ENCODE results near the gene TCF20. TPM values are rescaled to one million over a fixed set of nuclear protein-coding genes. Genes with fewer than 3 reads are reported as not detected.

The TCF20 gene
- total RNA-seq, 2 donors from 2014 or later = 61.2 to 72.5 TPM

DNA sequence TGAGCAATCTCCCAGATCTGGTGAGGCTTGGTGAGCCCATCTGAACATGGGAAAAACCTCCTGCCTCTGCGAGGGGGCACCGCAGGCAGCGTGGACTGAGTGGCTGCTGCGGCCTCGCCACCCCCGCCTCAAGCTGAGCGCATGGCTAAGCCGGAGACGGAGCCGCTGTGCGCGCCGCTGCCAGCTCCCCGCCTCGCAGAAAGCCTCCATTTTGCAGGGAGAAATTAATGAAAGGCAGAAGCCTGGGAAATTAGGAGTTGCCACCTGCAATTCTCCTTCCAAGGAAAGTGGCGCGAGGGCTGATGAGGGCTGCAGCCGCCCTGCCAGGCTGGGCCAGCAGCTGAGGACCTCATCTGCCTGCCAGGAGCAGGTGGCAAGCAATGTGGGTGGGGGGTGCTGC, 35.6 kb upstream of the TCF20 start:
- Mint-ChIP-seq H3K4me3 (no peak overlapping the region), H3K4me1 (peaks cover 10% of the 10 kb centered on the region), H3K27ac (no peak overlapping the region), H3K36me3 (ENCODE audit: low read depth) (no peaks in the 10 kb centered on the region), H3K9me3 (no peaks in the 10 kb centered on the region), H3K27me3 (no peaks in the 10 kb centered on the region)
- no peak for ATAC-seq (replicated peaks)

GRCh38 chr22:42304324-42304790, 33.9 kb upstream of the TCF20 start:
- H3K4me3 Mint-ChIP-seq = no peak overlapping the region
- no peak overlapping the region for H3K27ac Mint-ChIP-seq

GRCh38 chr22:42303396-42304323, 33.2 kb upstream of the TCF20 start:
- no peaks in the 10 kb centered on the region for H3K27me3 Mint-ChIP-seq
- no peaks in the 10 kb centered on the region for H3K9me3 Mint-ChIP-seq
- H3K27ac Mint-ChIP-seq = peak overlapping the region; percentile 47
- no peak for ATAC-seq (replicated peaks)
- peaks cover 25% of the 10 kb centered on the region for H3K4me1 Mint-ChIP-seq
- H3K4me3 Mint-ChIP-seq = no peak overlapping the region
- H3K36me3 Mint-ChIP-seq (ENCODE audit: low read depth) = no peaks in the 10 kb centered on the region

More at GRCh38 chr22:42304324-42304790, 33.9 kb upstream of the TCF20 start:
- ATAC-seq (replicated peaks) = no peak
- Mint-ChIP-seq H3K9me3 (no peaks in the 10 kb centered on the region), H3K36me3 (ENCODE audit: low read depth) (no peaks in the 10 kb centered on the region), H3K4me1 (peaks cover 22% of the 10 kb centered on the region), H3K27me3 (no peaks in the 10 kb centered on the region)

DNA sequence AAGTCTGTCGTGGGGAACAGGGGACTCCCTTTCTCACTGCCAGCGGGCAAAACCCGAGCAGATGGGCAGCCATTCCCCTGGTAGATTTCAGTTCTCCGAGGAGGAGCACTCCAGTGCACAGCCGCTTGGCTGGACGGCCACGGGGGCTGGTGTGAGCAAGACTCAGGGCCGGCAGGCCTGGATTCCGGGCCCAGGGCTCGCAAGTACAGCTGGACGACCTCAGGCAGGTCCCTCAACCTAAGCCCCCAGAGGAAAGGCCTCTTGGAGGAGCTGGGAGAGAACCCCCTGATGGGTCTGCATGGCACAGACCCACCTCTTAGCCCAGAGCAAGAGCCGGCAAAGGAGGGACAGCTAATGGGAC, 31.3 kb upstream of the TCF20 start:
- H3K4me1 Mint-ChIP-seq = peaks cover 29% of the 10 kb centered on the region

GRCh38 chr22:42301077-42301741, 30.8 kb upstream of the TCF20 start:
- peak overlapping the region; percentile 62 for H3K4me3 Mint-ChIP-seq
- no peak for ATAC-seq (replicated peaks)
- peaks cover 29% of the 10 kb centered on the region for H3K4me1 Mint-ChIP-seq
- H3K36me3 Mint-ChIP-seq (ENCODE audit: low read depth) = no peaks in the 10 kb centered on the region
- H3K9me3 Mint-ChIP-seq = no peaks in the 10 kb centered on the region
- H3K27ac Mint-ChIP-seq = peak overlapping the region; percentile 60
- H3K27me3 Mint-ChIP-seq = no peaks in the 10 kb centered on the region

More for the DNA sequence above, 31.3 kb upstream of the TCF20 start:
- no peaks in the 10 kb centered on the region for H3K36me3 Mint-ChIP-seq (ENCODE audit: low read depth)
- H3K4me3 Mint-ChIP-seq = no peak overlapping the region
- no peak overlapping the region for H3K27ac Mint-ChIP-seq
- no peaks in the 10 kb centered on the region for H3K27me3 Mint-ChIP-seq
- no peaks in the 10 kb centered on the region for H3K9me3 Mint-ChIP-seq
- no peak for ATAC-seq (replicated peaks)

- Mint-ChIP-seq H3K4me3 (peak overlapping the region; percentile 62), H3K27ac (peak overlapping the region; percentile 60), H3K36me3 (ENCODE audit: low read depth) (no peaks in the 10 kb centered on the region), H3K27me3 (no peaks in the 10 kb centered on the region), H3K4me1 (peaks cover 29% of the 10 kb centered on the region), H3K9me3 (no peaks in the 10 kb centered on the region)
- peak; percentile 90 for ATAC-seq (replicated peaks)
Measured at GRCh38 chr22:42300259-42301076, 30.0 kb upstream of the TCF20 start.

GRCh38 chr22:42299586-42300258, 29.3 kb upstream of the TCF20 start:
- ATAC-seq (replicated peaks) = no peak
- Mint-ChIP-seq H3K36me3 (ENCODE audit: low read depth) (no peaks in the 10 kb centered on the region), H3K4me3 (peak overlapping the region; percentile 62), H3K27me3 (no peaks in the 10 kb centered on the region), H3K9me3 (no peaks in the 10 kb centered on the region), H3K27ac (peak overlapping the region; percentile 60), H3K4me1 (peaks cover 29% of the 10 kb centered on the region)

DNA sequence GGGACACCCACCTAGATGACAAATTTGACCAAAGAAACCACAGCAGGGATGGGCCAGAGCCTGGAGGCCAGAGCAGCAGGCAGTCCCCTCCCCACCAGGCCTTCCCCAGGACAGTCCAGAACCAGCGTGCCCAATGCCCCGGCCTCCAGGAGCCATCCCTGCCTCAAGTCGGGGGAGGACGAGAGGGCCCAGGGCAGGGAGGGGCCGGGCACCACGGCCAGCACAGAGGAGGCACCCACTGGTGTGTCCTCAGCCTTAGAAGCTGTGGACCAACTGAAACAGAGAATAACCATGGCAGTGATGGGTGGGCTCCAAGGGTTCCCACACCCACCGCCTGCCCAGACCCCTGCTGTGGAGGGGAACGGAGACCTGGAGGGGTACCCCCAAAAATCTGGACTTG, 28.3 kb upstream of the TCF20 start:
- H3K27me3 Mint-ChIP-seq = no peaks in the 10 kb centered on the region
- no peak overlapping the region for H3K27ac Mint-ChIP-seq
- H3K9me3 Mint-ChIP-seq = no peaks in the 10 kb centered on the region
- H3K36me3 Mint-ChIP-seq (ENCODE audit: low read depth) = no peaks in the 10 kb centered on the region
- peak overlapping the region; percentile 62 for H3K4me3 Mint-ChIP-seq
- no peak for ATAC-seq (replicated peaks)
- H3K4me1 Mint-ChIP-seq = peaks cover 28% of the 10 kb centered on the region

DNA sequence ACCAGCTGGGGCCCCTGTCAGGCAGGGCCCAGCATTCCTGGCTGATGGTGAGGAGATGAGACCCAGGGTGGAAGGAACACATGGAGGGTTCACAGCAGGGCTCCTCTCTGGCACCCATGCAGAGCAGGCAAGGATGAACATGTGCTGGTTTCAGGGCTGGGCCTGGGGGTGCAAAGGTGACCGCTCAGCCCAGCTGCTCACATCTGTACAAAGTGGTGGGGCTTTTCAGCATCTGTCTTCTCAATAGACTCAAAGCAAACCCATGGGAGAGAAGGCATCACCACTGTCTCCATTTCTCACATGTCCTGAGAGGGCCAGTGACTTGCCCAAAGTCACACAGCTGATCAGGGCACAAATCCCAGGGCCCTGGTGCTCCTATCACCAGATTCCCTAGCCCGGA, 27.3 kb upstream of the TCF20 start:
- Mint-ChIP-seq H3K27ac (peak overlapping the region; percentile 52), H3K4me3 (no peak overlapping the region), H3K36me3 (ENCODE audit: low read depth) (no peaks in the 10 kb centered on the region), H3K27me3 (no peaks in the 10 kb centered on the region), H3K4me1 (peaks cover 28% of the 10 kb centered on the region), H3K9me3 (no peaks in the 10 kb centered on the region)
- ATAC-seq (replicated peaks) = no peak

DNA sequence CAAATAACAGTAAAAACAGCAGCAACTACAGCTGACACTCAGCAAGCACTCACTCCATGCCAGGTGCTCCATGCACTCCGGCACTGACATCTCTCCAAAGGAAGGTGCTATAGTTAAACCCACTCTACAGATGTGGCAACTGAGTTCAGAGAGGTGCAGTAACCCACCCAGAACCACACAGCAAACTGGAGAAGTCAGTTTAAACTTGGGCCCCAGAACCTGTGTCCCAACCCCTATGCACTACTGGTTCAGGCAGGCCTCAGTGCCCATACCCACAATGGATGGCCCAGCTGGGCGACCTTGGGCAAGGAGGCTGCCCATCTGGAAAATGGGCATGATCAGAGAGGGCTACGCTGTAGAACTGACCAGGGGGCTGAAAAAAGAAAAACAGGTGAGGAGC, 26.4 kb upstream of the TCF20 start:
- no peak for ATAC-seq (replicated peaks)
- H3K4me3 Mint-ChIP-seq = no peak overlapping the region
- H3K36me3 Mint-ChIP-seq (ENCODE audit: low read depth) = no peaks in the 10 kb centered on the region
- H3K9me3 Mint-ChIP-seq = no peaks in the 10 kb centered on the region
- peaks cover 28% of the 10 kb centered on the region for H3K4me1 Mint-ChIP-seq
- H3K27me3 Mint-ChIP-seq = no peaks in the 10 kb centered on the region
- H3K27ac Mint-ChIP-seq = no peak overlapping the region

DNA sequence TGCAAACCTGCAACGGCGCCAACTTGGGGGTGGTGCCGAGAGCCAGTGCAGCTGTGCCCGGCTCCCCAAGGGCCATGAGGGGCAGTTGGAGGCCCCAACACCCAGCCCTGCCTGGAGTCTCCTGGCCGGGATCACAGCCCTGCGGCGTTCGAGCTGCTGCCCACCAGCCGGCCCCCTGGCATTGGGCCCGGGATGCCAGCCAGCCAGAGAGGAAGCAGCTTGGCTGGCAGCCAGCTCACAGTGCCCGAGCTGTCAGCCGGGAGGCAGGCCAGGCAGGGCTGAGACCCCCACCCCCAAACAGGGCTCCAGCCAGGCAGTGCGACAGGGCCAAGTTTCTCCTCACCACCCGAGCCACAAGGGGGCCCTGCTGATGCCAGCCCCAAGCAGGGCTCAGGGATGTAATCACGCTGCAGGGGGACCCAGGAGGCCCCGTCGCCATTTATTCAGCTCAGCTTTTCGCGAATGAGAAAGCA, 26.0 kb upstream of the TCF20 start:
- Mint-ChIP-seq H3K4me3 (no peak overlapping the region), H3K27me3 (no peaks in the 10 kb centered on the region), H3K36me3 (ENCODE audit: low read depth) (no peaks in the 10 kb centered on the region), H3K9me3 (no peaks in the 10 kb centered on the region), H3K27ac (no peak overlapping the region), H3K4me1 (peaks cover 28% of the 10 kb centered on the region)
- no peak for ATAC-seq (replicated peaks)

- Mint-ChIP-seq H3K4me3 (no peak overlapping the region), H3K27ac (no peak overlapping the region), H3K9me3 (no peaks in the 10 kb centered on the region), H3K36me3 (ENCODE audit: low read depth) (no peaks in the 10 kb centered on the region), H3K27me3 (no peaks in the 10 kb centered on the region), H3K4me1 (peaks cover 13% of the 10 kb centered on the region)
- peak; percentile 42 for ATAC-seq (replicated peaks)
Measured at GRCh38 chr22:42294034-42294985, 23.9 kb upstream of the TCF20 start.
